Sigmoid colon (tissue), 7 donors: ENCODE results near the gene RPTOR. TPM values are rescaled to one million over a fixed set of nuclear protein-coding genes. Genes with fewer than 3 reads are reported as not detected.
A peak's percentile ranks its signal among the peaks of the same experiment; 100 is the strongest.

ENCODE experiments used
- DNase-seq: peaks from one replicate; pipeline ENCODE4 v3.0.0-alpha.2; 2019
- H3K27ac ChIP-seq, 4 donors: fragments of 200-600 bp; sonication (generic); one replicate each; pipeline ENCODE4 v1.5.1; 2016 to 2019; ENCODE audit warnings: mild to moderate bottlenecking in 1 of 4
- H3K27me3 ChIP-seq, 3 donors: fragments of 200-600 bp; sonication (generic); one replicate each; pipeline ENCODE4 v1.5.1; 2019; ENCODE audit warnings: mild to moderate bottlenecking in 1 of 3
- H3K36me3 ChIP-seq, 4 donors: fragments of 200-600 bp; sonication (generic); one replicate each; pipeline ENCODE4 v1.5.1; 2016 to 2019
- H3K4me1 ChIP-seq, 4 donors: fragments of 200-600 bp; sonication (generic); one replicate each; pipeline ENCODE4 v1.5.1; 2017 to 2019
- H3K4me3 ChIP-seq, 4 donors: fragments of 200-600 bp; sonication (generic); one replicate each; pipeline ENCODE4 v1.5.1; 2017 to 2019; ENCODE audit warnings: mild to moderate bottlenecking in 2 of 4, moderate library complexity in 1 of 4
- H3K9me3 ChIP-seq, 4 donors: fragments of 200-600 bp in 3 of 4; sonication (generic) in 3 of 4; one replicate each; pipeline versions ENCODE4 v1.5.1 to v1.6.1; 2013 to 2019
- CTCF ChIP-seq, 4 experiments: fragments of 450-650 bp in 3 of 4; fragments of 200-600 bp in 1 of 4; IDR thresholded peaks; one replicate each; pipeline ENCODE4 v1.5.1; 2016 to 2019; ENCODE audit warnings: antibody characterized with exemption in 4 of 4, mild to moderate bottlenecking in 3 of 4, moderate library complexity in 2 of 4
- EP300 ChIP-seq, 4 donors: sonication (generic); formaldehyde crosslinking; IDR thresholded peaks; one replicate each; pipeline ENCODE4 v1.6.1; 2017; ENCODE audit warnings: antibody characterized with exemption in 4 of 4
- POLR2A ChIP-seq, 2 donors: fragments of 450-650 bp; IDR thresholded peaks; one replicate each; pipeline ENCODE4 v1.6.1; 2016; ENCODE audit warnings: antibody characterized with exemption in 2 of 2, mild to moderate bottlenecking in 2 of 2, moderate library complexity in 2 of 2
- POLR2AphosphoS5 ChIP-seq, 4 donors: sonication (generic); formaldehyde crosslinking; IDR thresholded peaks; one replicate each; pipeline ENCODE4 v1.6.1; 2017; ENCODE audit warnings: antibody characterized with exemption in 4 of 4
- WGBS, 2 donors: extraction: QIAGEN DNeasy Blood & Tissue Kit; methylation state at CpG; one replicate each; pipeline ENCODE4 v1.1.7; 2013; 5-methylcytosine and 5-hydroxymethylcytosine counted together
- intact Hi-C: fragments of 100-400 bp; cut with DNase I; formaldehyde crosslinking; loops from one replicate; pipeline ENCODE4 v1.15.1; 2023
- polyA plus RNA-seq, 3 donors: library from polyadenylated mRNA; stranded (reverse); fragments of 200-250 nt; gene quantifications; one replicate each; pipeline ENCODE4 v1.2.3, GENCODE V29; 2013
- total RNA-seq, 4 donors: library from RNA; depleted of rRNA; stranded (reverse); fragments of >200 nt; gene quantifications; one replicate each; pipeline ENCODE4 v1.1.0, GENCODE V29; 2016
- donor health status: healthy with polysubstance abuse.
- donor health status: Bipolar disorder and iron deficiency.
- donor health status: healthy.

The RPTOR gene
- total and polyA plus RNA-seq, 7 donors: 3.7 to 68.7 (median 22.9) TPM

- no peak for DNase-seq
- Histone ChIP-seq H3K27me3 (no peaks in the 10 kb centered on the region), H3K36me3 (peaks cover 0 to 45% (median 13%) of the 10 kb centered on the region in 4 donors), H3K27ac (no peak overlapping the region), H3K9me3 (no peaks in the 10 kb centered on the region), H3K4me3 (no peak overlapping the region), H3K4me1 (no peaks in the 10 kb centered on the region)
- intact Hi-C loops: no loop called here
- TF ChIP-seq CTCF (IDR thresholded peaks at IDR 0.05) (no peak), EP300 (IDR thresholded peaks at IDR 0.05) (no peak), POLR2A (IDR thresholded peaks at IDR 0.05) (no peak), POLR2AphosphoS5 (IDR thresholded peaks at IDR 0.05) (no peak)
- 93 to 95% methylated on average over 31 of the region's 31 CpGs for whole genome bisulfite sequencing, 2 donors
Observed at GRCh38 chr17:80878876-80879722, 334.5 kb downstream of the RPTOR start.

- no peaks in the 10 kb centered on the region for H3K27me3 ChIP-seq
- peak; percentile 46 for DNase-seq
- no peak overlapping the region for H3K27ac ChIP-seq
- H3K9me3 ChIP-seq: no peaks in the 10 kb centered on the region
- peaks cover 0 to 47% (median 17%) of the 10 kb centered on the region in 4 donors for H3K36me3 ChIP-seq
- H3K4me3 ChIP-seq: no peak overlapping the region
- TF ChIP-seq EP300 (IDR thresholded peaks at IDR 0.05) (no peak), POLR2A (IDR thresholded peaks at IDR 0.05) (no peak), CTCF (IDR thresholded peaks at IDR 0.05) (no peak), POLR2AphosphoS5 (IDR thresholded peaks at IDR 0.05) (no peak)
- WGBS, 2 donors: 82 to 90% methylated on average over 35 of the region's 35 CpGs
- H3K4me1 ChIP-seq: no peaks in the 10 kb centered on the region
- intact Hi-C loops: no loop called here
Observed at GRCh38 chr17:80879723-80880647, 335.3 kb downstream of the RPTOR start.

GRCh38 chr17:80880648-80880985, 336.0 kb downstream of the RPTOR start:
- peaks cover 0 to 54% (median 20%) of the 10 kb centered on the region in 4 donors for H3K36me3 ChIP-seq
- intact Hi-C loops: no loop called here
- WGBS, 2 donors: 84 to 90% methylated on average over 11 of the region's 11 CpGs
- no peak overlapping the region for H3K4me3 ChIP-seq
- H3K27ac ChIP-seq: no peak overlapping the region
- H3K27me3 ChIP-seq: no peaks in the 10 kb centered on the region
- no peak for TF ChIP-seq EP300 (IDR thresholded peaks at IDR 0.05)
- TF ChIP-seq CTCF (IDR thresholded peaks at IDR 0.05): no peak
- no peak for TF ChIP-seq POLR2AphosphoS5 (IDR thresholded peaks at IDR 0.05)
- TF ChIP-seq POLR2A (IDR thresholded peaks at IDR 0.05): no peak
- DNase-seq: peak; percentile 35
- no peaks in the 10 kb centered on the region for H3K4me1 ChIP-seq
- no peaks in the 10 kb centered on the region for H3K9me3 ChIP-seq

GRCh38 chr17:80881306-80881705, 336.7 kb downstream of the RPTOR start:
- H3K36me3 ChIP-seq: peaks cover 0 to 61% (median 22%) of the 10 kb centered on the region in 4 donors
- TF ChIP-seq POLR2AphosphoS5 (IDR thresholded peaks at IDR 0.05): no peak
- intact Hi-C loops: no loop called here
- H3K27me3 ChIP-seq: no peaks in the 10 kb centered on the region
- WGBS, 2 donors: 91 to 94% methylated on average over 13 of the region's 13 CpGs
- H3K4me3 ChIP-seq: no peak overlapping the region
- no peak overlapping the region for H3K27ac ChIP-seq
- peak; percentile 35 for DNase-seq
- H3K4me1 ChIP-seq: no peaks in the 10 kb centered on the region
- H3K9me3 ChIP-seq: no peaks in the 10 kb centered on the region

- H3K4me3 ChIP-seq: no peak overlapping the region
- H3K9me3 ChIP-seq: no peaks in the 10 kb centered on the region
- intact Hi-C loops: no loop called here
- no peaks in the 10 kb centered on the region for H3K27me3 ChIP-seq
- H3K36me3 ChIP-seq: peaks cover 0 to 67% (median 25%) of the 10 kb centered on the region in 4 donors
- no peak overlapping the region for H3K27ac ChIP-seq
- WGBS, 2 donors: 94 to 95% methylated on average over 19 of the region's 19 CpGs
- no peaks in the 10 kb centered on the region for H3K4me1 ChIP-seq
- TF ChIP-seq POLR2A (IDR thresholded peaks at IDR 0.05) (no peak), POLR2AphosphoS5 (IDR thresholded peaks at IDR 0.05) (no peak), CTCF (IDR thresholded peaks at IDR 0.05) (no peak), EP300 (IDR thresholded peaks at IDR 0.05) (no peak)
- peak; percentile 41 for DNase-seq
Observed at GRCh38 chr17:80882323-80882722, 337.7 kb downstream of the RPTOR start.
